Epidermal melanocyte (primary cell): ENCODE measurements around the gene CTNNA3.

Experiments
- DNase-seq: peaks from one replicate; pipeline ENCODE4 v3.0.0; 2011; ENCODE audit warnings: low spot score; ENCODE audit not compliant: insufficient read length

The CTNNA3 gene

DNA sequence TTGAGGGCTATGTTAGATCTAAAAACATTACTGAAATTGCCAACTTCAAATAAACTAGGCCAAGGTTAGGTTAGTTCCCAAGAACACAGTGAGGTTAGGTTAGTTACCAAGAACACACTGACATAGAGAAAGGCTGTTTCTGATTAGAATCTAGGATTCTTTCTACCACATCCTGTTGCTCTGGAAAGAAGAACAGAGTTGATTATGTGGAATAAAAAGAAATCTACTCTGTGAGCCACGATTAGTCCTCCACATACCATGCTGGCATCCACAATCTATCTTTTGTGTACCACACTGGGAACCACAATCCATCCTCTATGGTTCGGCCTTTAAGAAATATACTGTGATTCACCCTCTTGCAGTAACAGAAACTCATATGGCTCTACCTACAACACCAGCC is 678.8 kb downstream of the CTNNA3 start:
- DNase-seq, result no peak

DNA sequence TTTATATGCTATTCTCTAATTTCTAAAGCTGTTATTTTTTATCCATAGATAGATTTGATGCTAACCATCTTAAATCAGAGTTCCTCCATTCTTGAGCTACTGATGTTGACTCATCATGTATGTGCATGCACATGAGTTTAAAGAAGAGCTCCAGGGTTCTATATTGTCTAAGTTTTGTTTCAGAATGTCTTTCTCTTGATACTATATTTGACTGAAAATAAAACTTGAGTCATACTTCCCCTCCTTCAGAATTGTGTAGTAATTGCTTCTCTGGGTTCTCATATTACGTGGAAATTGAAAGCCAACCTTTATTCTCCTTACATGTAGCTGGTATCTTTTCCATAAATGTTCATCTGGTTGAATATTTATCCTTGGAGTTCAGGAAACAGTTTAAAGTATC is 680.8 kb downstream of the CTNNA3 start:
- no peak for DNase-seq

- DNase-seq, result no peak
These were observed 684.0 kb downstream of the CTNNA3 start for GRCh38 chr10:67011981-67012380.

- no peak for DNase-seq
These were observed 684.5 kb downstream of the CTNNA3 start for GRCh38 chr10:67011480-67011879.

GRCh38 chr10:67005981-67006380 is 690.0 kb downstream of the CTNNA3 start:
- no peak for DNase-seq

DNA sequence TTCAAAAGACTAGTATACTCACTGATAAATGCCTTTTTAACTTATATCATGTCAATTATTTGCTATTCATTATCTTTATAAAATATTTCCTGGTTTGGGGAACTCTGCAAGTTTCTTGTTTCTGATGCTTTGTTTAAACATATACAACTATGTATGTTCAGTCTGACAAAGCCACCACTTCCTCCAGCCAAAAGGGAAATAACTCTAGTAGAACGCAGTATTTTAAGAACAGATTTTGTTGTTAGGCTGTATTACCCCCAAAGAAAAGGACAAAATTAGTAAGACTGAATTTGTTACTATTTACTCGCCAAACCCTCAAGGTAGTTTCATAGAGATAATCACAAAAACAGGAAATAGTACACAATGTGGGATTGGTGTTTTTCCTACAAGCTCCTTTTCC is 691.3 kb downstream of the CTNNA3 start:
- no peak for DNase-seq

GRCh38 chr10:66999762-67000545 is 696.0 kb downstream of the CTNNA3 start:
- DNase-seq, result no peak

GRCh38 chr10:66996996-66997395 is 699.0 kb downstream of the CTNNA3 start:
- no peak for DNase-seq

- no peak for DNase-seq
These were observed 705.7 kb downstream of the CTNNA3 start for GRCh38 chr10:66990143-66990830.

GRCh38 chr10:66983475-66983818 is 712.5 kb downstream of the CTNNA3 start:
- DNase-seq, result no peak

DNA sequence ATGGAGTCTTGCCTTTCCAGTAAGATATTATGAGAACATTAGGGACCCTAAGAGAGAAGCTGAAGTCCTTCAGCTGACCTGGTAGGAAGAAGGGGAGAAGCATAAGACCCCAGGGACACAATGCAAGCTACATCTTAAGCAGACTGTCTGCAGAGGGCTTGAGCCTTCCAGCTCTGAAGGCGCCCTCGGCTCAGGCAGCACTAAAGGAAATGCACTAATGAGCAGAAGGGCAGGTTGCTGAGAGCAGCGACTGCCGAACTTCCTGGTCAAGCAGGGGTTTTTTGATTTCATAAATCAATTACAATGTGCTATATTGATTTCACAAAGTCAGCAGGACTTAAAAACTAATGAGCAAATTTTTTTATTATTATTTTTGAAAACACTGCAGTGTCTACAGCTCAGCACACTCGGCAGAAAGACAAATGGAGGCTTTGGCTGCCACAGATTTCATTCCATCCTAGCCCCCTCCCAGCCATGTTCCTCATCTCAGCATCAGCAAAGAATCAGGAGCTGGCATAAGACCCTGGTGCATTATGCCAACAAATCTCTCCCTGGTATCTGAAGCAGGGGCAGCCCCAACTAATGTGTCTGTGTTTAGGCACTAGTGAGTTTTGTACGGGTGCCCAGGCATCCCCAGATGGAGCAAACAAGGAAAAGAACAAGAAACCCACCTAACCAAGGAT is 713.1 kb downstream of the CTNNA3 start:
- no peak for DNase-seq

GRCh38 chr10:66982053-66982420 is 714.0 kb downstream of the CTNNA3 start:
- no peak for DNase-seq

GRCh38 chr10:66981361-66982052 is 714.5 kb downstream of the CTNNA3 start:
- DNase-seq, result no peak

DNA sequence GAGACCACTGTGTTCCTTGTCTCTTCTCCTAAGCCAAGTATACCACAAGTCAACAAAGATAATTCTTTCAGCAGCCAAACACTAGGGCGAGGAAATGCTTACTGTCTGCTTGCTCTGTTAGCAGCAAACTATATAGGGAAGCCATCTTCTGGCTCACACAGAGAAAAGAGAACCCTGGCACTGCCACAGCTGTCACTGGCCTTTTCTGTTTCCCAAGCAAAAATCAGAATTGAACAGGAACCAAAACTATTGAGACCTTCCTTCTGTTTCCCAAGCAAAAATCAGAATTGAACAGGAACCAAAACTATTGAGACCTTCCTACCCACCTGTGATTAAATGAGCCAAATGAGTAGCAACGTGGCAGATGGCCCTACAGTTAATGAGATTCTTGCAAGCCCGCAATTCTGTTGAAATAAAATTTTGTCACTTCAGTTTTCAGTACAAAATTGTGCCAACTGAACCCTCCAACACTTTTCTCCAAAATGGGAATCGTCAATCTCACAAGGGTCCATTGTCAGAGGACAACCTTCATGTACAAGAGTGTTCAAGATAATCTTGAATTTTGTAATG is 715.7 kb downstream of the CTNNA3 start:
- no peak for DNase-seq

DNA sequence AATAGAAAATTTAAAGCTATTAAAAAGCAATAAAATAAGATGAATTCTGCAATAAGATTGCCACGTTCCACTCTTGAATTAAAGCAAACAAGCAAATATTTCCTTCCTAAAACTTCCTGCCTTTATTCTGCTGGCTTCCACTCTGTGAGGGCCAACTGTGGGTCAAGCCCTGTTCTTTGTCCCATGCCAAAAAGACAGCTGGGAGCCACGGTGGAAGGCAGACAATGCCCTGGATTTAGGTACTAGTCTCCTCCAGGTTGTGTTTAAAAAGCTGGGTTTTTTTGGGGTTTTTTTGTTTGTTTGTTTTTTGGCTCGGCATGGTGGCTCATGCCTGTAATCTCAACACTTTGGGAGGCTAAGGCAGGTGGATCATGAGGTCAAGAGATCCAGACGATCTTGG is 731.0 kb downstream of the CTNNA3 start:
- no peak for DNase-seq

GRCh38 chr10:66958466-66958865 is 737.5 kb downstream of the CTNNA3 start:
- DNase-seq, result no peak

GRCh38 chr10:66951896-66952295 is 744.1 kb downstream of the CTNNA3 start:
- no peak for DNase-seq

GRCh38 chr10:66943590-66943989 is 752.4 kb downstream of the CTNNA3 start:
- DNase-seq, result no peak

DNA sequence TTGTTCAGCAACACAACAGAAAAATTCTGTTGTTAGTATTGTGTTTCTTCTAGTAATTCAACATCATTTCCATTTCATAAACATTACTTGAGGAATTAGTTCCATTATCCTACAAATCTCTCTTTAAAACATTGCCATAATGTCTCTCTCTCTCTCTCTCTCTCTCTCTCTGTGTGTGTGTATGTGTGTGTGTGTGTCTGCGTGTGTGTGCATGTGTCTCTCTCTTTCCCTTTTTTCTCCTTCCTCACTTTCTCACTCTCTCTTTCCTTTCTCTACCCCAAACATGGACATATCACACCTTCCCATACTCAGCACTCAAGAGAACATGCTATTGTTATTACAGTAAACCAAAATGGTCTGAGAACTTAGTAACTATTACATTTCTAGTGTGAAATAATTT is 753.6 kb downstream of the CTNNA3 start:
- no peak for DNase-seq

GRCh38 chr10:66941491-66941890 is 754.5 kb downstream of the CTNNA3 start:
- no peak for DNase-seq

DNA sequence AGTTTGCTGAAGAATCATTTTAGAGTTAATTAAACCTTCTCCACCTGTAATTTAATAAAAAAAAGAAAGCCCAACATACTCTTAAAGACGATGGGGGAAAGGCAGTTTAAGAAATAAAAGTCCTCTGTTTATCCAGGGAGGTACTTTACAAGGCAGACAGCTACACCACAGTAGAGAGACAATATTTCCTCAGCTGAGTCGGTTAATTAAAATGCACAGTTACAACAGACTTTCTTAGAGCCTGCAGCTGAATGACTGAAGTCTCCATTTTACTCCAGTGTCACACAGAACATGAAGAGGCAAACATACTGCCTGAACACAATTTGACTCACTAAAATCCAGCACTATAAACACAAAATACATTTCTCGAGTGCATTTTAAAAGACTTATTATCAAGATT is 755.0 kb downstream of the CTNNA3 start:
- DNase-seq, result no peak

DNA sequence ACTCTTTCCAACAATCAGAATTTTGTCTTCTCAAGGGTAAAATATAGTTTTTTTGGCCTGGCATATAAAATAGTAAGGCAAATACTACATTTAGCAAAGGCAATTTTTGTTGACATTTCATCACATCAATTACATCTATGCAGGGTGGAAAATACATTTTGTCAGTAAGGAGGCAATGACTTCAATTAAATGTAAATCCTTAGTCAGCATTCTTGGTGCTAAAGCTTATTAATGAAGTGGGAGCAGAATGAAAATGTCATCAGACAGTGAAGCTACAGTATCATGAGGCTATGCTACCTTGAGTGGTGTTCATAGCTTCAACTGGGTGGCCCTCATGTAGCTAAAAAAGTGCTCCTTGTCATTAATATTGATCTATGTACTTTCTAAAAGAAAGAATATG is 761.3 kb downstream of the CTNNA3 start:
- DNase-seq, result no peak
